Skeletal muscle cell (primary cell): ENCODE results near the gene PTPMT1.

ENCODE experiments used
- DNase-seq: peaks from one replicate; pipeline ENCODE4 v3.0.0-alpha.2; 2010; ENCODE audit warnings: low read depth
- H3K4me3 ChIP-seq: 2 replicates; pipeline ENCODE4 v1.5.1; 2011; ENCODE audit warnings: low read depth, mild to moderate bottlenecking, control low read depth, low read length, moderate library complexity

Gene PTPMT1

DNA sequence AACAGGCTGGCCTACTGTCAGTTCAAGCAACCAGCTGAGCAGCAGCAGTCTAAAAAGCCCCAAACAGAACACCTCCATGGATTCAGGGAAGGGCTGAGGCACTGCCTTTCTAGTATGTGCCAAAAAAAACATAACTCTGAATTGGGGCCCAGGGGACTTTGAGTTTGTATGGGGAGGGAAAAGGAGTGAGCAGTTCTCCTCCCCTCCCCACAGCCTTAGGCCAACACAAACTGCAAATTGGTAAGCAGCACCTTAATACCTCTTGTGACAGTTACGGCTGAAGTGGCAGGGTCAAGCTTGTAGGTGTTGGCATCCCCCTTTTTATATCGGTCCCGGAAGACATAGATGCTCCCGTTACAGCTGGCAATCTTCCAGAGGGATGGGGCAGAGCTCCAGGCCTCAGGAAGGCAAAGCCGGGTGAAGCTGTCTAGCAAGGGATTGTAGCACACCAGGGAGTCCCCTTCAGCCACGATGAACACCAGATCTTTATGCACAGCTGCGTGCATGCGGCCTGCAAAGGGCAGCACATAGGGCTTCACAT, 7.4 kb downstream of the PTPMT1 start:
- H3K4me3 ChIP-seq: no peak overlapping the region
- DNase-seq: no peak

DNA sequence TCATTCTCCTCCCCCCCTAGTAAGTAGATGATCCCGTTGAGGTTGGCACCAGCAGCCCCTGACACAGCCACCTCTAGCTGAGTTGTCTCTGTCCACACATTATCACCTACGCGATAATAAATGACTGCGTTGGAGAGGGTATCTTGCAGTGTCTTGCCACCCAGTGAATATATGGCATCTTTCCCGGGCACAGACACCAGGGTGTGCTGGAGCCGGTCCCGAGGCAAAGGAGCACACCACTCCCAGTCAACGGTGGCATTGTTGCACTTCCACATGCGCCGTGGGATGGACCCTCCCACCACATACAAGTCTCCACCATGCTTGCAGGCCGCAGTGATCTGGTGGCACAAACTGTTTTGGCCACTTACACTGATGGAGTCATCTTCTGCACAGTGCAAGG, 7.9 kb downstream of the PTPMT1 start:
- no peak for DNase-seq

DNA sequence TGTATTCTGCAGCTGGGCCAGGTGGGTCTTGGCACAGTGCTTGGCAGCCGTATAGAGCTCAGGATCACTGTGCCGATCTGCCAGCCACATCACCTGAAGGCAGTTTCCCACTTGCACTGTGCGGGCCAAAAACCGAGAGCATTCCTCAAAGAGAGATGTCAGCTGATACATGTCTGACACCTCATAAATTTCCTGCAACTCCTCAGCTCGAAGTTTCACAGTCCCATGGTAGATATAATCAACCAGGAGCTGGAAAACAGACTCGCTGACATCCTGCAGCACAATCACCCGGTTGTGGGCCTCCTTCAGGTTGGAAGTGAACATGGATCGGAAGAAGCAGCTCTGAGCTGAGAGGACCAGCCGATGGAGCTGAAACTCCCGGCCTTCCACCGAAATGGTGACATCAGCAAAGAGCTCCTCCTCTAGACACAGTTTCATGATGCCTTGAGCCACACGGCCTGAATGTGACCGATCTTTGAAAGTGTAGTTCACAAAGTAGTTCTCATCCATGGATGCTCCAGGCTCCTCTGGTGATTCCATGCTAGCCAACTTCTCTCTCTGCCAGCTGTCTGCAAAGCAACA, 12.2 kb downstream of the PTPMT1 start:
- H3K4me3 ChIP-seq: peak overlapping the region; percentile 77
- DNase-seq: no peak

More for the DNA sequence above, 7.9 kb downstream of the PTPMT1 start:
- no peak overlapping the region for H3K4me3 ChIP-seq

DNA sequence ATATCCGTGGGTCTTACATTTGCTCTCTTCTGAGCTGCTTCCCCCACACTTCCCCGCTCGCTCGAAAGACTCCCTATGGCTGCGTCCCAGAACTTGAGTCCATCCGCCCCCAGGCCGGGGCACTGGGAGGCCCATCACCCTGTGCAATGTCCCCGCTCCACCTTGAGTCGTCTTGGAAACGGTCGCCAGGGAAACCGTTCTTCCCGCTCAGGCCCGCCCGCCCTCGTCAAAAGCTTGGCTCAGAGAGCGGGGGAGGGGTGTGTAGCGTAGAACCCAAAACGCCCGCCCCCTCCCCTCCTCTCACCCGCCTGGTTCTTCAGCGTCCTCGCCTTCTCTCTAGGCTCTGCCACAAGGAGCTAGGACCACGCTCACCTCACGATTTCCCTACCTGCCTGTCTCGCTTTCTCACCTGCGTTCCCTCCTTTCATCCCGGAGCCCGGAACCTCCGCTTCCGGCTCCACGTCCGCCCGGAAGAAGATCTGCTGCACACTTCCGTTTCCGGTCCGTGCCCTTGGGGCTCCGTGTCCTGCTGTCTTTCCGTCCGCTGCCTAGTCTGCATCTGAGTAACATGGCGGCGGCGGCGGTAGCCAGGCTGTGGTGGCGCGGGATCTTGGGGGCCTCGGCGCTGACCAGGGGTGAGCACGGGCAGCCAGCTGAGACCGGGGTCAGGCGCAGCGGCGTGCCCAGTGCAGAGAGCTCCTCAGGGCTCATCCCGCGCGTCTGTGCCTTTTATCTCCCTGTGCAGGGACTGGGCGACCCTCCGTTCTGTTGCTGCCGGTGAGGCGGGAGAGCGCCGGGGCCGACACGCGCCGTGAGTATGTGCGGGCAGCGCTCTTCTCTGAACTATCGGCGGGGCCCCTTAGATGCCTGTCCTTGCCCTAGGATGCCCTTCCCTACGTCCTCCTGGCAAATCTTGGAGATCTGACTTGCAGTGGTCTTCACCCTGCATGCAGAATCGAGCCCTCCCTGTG, 13.4 kb downstream of the PTPMT1 start, which contains the start of the genes KBTBD4 and NDUFS3:
Gene KBTBD4 (minus strand): TSS at position 447 of the 971 bp plus-strand sequence. CDS start 19 bp downstream, at position 428.
Gene NDUFS3 (plus strand): TSS at position 551 of the 971 bp plus-strand sequence. CDS start 18 bp downstream, at position 569.
- H3K4me3 ChIP-seq: peak within 1 kb of the TSS; percentile 77
- DNase-seq: peak; percentile 87

DNA sequence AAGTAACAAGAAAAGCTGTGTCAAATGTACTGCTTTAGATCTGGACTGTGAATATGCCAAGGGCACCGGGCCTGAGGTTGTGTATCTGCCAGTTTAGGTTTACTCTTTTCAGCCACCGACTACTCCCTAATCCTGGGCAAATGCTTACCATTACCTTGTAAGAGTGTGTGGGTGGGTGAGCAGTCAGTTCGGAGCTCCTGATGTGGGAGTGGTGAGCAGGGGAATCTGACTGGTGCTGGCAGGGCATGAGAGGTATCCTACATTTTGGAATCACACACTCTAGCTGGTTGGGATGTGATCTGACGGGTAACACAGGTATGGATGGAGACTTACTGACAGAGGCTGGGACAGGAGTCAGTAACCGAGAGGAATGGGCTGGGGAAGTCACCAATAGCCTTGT, 18.4 kb downstream of the PTPMT1 start:
- DNase-seq: no peak
- no peak overlapping the region for H3K4me3 ChIP-seq

DNA sequence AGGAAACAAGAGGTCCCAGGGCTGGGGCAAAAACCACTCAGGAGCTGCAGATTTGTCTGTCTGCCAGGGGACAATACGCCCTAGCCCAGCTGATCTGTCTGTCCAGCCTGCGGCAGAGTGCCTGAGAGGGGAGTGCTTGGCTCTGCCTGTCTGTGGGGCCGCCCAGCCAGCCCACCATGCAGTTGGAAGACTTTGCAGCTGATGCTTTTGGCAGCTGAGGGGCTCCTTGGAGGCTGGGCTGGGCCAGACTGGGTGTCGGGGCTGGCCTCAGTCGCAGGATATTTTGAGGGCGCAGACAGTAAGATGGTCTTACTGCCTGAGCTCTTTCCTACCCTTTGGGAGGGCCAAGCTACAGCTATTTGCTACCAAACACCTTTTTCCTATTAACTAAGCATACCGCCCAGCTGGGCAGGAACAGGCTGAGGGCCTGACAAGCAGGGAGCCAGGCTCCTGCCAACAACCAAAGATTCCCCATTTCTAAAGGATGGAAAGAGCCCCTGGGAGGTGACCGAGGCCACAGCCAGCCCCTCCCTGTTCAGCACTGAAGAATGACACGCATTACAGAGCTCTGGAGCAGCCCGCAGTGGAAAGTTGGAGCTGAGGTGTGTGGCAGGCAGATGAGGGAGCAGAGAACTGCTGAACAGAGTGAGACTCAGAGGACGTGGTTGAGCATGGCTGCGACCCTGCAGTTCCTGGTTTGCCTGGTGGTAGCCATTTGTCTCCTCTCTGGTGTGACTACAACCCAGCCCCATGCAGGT, 20.9 kb downstream of the PTPMT1 start, which contains the start of gene FAM180B:
Gene FAM180B (plus strand): TSS at position 581 of the 758 bp plus-strand sequence. CDS start 91 bp downstream, at position 672.
- H3K4me3 ChIP-seq: no peak within 1 kb of the TSS
- no peak for DNase-seq

DNA sequence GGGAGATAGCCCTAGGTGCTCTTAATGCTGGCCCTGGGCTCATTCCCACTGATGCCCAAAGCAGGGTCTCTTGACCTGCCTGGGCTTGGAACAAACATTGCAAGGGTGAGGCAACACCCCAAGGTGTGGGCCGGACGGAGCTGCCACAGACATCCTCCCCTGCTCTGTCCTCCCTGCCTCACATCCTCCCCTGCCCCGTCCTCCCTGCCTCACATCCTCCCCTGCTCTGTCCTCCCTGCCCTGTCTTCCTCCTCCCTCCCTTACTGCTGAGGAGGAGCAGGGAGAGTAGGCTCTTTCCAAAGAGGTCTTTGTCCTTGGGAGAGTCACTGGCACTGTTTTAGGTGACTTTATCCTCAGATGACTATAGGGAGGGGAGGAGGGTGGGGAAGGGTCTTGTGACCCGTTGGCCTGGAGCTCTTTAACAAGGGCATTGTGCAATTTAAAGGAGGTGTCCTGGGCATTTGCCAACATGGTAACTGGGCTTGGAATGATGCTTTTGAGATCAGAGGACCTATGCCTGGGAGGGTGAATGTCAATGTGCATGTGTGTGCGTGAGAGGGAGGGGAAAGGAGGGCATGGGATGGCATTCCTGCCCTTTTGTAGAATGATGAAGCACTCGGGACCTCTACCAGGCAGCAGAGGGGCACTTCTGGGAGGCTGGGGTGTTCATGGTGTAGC, 21.8 kb downstream of the PTPMT1 start:
- DNase-seq: no peak
- H3K4me3 ChIP-seq: no peak overlapping the region

DNA sequence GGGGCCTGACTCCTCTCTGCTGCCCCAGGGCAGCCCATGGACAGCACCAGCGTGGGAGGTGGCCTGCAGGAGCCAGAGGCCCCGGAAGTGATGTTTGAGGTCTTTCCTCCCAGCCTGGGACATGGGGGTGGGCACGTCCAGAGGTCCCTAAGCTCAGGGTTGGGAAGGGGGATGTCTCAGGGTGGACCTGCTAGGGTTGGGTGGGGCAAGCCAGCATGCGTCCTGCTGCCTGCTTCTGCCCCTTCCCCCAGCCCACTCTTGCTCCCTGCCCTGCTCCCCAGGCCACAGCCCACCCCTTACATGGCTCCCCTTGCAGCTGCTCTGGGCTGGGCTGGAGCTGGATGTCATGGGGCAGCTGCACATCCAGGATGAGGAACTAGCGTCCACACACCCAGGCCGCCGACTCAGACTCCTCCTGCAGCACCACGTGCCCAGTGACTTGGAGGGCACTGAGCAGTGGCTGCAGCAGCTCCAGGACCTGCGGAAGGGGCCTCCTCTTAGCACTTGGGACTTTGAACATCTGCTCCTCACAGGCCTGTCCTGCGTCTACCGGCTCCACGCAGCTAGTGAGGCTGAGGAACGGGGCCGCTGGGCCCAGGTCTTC, 22.4 kb downstream of the PTPMT1 start:
- no peak overlapping the region for H3K4me3 ChIP-seq
- no peak for DNase-seq

DNA sequence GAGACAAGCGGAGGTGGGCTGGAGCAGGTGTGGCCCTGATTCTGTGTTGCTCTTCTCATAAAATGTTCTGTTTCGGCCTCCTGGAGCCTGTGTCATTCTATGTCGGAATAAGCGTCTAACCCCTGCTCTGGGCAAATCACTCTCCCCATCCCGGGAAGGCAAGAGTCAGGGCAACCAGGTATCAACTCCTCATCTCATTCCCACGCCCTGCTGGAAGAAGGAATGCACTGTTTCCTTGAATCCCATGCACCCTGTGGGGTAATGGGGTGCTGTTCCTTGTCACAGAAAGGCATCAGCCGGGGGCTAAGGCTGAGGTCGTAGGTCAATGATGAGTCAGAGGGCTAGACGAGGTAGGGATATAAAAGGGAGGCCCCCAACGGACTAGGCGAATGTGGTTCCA, 23.7 kb downstream of the PTPMT1 start:
- DNase-seq: no peak
- peak overlapping the region; percentile 42 for H3K4me3 ChIP-seq

DNA sequence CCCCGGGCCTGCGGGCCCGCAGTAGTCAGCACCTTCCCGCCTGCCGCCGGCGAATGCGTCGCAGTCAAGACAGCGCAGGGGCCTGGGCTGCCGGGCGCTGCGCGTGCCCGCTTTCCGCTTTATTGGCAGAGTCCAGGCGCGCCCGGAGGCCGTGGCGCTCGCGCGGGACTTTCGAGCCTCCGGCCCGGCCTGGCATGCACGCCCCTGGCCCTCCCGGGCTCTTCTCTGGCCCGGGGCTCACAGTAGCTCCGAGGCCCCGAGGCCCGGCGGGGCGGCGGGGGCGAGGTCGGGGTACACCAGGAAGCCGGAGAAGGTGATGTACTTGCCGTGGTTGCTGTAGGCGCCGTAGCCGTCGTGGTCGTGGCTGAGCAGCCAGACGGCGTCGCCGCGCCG, 24.2 kb downstream of the PTPMT1 start:
- peak overlapping the region; percentile 42 for H3K4me3 ChIP-seq
- no peak for DNase-seq

DNA sequence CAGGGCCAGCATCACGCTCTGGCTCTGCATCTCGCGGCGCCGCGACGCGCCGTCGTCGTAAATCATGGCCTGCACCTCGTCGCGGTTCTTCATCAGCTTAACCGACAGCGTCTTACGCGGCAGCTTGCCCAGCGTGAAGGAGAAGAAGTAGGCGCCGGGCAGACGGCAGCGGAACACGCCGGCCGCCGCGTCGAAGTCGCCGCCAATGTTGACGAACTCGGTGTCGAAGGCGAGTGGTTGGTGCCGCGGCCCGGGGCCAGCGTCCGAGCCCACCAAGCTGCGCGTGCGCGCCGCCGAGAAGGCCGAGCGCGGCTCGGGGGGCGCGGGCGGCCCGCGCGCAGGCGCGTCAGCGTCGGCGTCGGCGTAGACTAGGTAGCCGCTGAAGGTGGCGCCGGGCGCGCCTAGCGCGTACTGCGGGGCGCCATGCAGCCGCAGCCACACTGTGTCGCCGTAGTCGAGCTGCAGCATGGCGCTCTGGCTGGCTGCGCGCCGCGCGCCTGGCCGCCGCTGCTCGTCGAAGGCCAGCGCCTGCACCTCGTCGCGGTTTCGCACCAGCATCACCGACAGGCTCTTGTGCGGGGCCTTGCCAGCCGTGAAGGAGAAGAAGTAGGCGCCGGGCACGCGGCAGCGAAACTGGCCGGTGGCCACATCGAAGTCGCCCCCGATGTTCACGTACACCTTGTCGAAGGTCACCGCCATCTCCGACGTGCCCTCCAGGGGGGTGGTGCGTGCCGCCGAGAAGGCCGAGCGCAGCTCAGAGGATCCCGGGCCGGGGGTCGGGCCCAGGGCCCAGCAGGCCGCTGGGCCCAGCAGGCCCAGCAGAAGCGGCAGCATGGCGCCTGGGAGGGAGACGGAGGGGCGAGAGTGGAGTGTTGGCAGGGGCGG, 24.8 kb downstream of the PTPMT1 start:
- H3K4me3 ChIP-seq: peak overlapping the region; percentile 42

DNA sequence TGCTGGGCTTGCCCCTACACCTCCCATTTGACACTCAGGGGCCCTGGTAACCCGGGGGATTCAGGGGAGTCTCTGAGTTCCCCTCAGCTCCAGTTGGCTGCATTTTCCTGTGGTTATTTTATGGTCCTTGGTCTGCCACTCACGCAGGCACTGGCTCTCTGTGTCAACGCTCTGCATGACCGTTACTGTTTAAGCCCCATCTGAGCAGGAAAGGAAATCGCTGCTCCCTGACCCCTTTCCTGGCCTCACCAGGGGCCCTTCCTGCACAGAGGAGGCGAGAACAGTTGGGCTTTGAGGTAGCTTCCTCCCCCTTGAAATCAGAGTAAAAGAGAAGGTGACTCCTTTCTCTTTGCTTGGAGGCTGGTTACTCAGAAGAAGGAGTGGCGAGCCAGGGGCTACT, 26.4 kb downstream of the PTPMT1 start:
- DNase-seq: no peak
- no peak overlapping the region for H3K4me3 ChIP-seq

More for the DNA sequence above, 24.8 kb downstream of the PTPMT1 start:
- no peak for DNase-seq

DNA sequence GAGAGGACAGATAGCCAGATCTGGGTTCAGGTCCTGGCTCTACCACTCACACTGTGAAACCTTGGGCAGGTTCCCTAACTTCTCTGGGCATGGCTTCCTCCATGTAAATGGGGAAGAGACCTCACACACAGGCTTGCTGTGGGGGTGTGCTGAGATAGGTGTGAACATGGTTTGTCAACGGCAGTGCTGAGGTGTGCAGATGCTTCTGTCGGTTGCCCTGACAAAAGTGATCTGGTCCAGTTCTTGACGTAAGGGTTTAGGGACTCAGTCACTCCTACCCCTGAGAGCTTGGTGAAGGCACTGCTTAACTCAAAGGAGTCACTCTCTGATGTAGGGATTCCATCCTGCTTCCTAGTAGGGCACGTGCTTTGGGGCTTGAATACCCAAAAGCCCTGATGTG, 26.9 kb downstream of the PTPMT1 start:
- no peak for DNase-seq
- H3K4me3 ChIP-seq: no peak overlapping the region

DNA sequence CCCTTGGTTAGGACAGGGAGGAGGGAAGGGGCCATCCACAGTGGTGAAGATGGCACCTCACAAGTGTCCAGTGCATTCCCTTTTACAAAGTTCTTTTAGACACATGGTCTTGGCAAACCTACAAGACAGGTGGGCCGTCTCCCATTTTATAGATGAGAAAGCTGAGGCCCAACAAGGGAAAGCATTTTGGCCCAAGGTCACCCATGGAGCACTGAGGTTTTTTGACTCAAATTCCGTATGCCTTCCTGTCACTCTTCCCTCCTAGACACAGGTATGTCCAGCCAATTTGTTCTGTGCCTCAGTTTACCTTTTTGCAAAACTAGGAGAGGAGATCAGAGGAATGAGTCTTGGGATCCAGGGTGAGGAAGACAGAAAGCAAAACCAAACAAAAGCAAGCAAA, 27.6 kb downstream of the PTPMT1 start:
- no peak overlapping the region for H3K4me3 ChIP-seq
- no peak for DNase-seq

DNA sequence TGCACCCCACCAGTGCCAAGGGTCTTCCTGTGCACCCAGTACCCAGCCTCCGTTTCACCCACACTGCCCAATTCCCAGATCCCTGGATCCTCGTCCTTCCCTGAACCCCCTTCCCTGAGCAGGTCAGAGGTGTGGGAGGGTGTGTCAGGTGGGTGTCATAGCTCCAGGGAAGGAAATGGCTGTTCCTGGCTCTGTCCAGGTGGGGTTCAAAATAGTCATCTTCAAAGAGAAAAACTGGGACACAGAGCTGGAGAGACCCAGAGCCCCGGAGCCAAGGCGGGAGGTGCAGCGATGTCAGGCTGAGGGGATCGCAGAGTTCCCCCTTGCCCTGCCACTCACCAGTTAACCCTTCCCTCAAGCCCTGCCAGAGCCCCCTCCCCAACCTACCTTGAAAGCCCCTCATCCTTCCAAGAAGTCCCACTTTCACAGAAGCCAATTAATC, 28.1 kb downstream of the PTPMT1 start:
- DNase-seq: no peak
- peak overlapping the region; percentile 38 for H3K4me3 ChIP-seq

DNA sequence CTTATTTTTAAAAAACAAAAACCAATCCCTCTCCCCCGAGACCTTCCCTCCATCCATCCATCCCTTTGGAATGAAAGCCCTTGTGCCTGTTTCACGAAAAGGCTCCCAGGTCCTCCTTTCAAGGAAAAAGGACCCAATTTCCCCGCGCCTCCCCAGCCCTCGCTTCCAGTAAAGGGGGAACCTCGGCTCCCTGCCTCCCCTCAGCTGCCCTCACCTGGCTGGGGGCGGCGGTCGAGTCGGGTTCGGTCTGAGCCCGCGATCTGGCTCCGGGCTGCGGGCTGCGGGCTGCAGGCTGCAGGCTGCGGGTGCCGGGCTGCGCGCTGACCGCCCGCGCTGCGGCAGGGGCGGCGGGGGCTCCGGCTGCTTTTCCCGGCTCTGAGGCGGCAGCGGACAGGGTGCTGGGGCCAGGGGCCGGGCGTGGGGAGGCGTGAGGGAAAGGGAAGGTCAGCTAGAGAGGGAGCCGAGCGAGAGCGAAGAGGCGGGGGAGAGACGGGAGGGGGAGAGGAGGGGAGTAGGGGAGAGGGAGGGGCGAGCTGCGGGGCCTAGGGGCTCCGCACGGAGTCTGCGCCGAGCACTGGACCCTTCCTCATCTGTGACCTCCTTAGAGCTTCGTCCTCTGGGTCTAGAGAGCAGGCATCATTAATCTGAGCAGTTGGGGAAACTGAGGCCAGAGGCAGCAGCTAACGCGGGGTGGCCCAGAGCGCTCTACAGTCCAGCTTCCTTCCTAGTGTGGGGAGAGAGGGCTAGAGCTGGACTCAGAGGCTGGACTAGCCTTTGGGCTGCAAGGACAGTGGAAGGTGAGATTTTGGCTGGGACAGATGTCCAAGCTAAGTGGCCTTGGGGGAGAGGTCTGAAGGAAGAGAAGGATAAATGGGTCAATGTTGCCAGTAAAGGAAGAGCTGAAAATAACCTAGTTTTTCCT, 28.8 kb downstream of the PTPMT1 start, which contains the start of gene C1QTNF4:
Gene C1QTNF4 (minus strand): TSS at position 478 of the 922 bp plus-strand sequence. CDS start 3,601 bp downstream, outside the sequence.
- H3K4me3 ChIP-seq: peak within 1 kb of the TSS; percentile 38
- DNase-seq: no peak
